GM19395 (cell line): Measurements from ENCODE around the gene KCNQ4.

Source experiments
- ATAC-seq: cut with Tn5 transposase; IDR thresholded peaks from one replicate; pipeline ENCODE4 v1.9.1; 2021; ENCODE audit warnings: mild to moderate bottlenecking, moderate library complexity; ENCODE audit not compliant: unreplicated experiment

KCNQ4 gene

DNA sequence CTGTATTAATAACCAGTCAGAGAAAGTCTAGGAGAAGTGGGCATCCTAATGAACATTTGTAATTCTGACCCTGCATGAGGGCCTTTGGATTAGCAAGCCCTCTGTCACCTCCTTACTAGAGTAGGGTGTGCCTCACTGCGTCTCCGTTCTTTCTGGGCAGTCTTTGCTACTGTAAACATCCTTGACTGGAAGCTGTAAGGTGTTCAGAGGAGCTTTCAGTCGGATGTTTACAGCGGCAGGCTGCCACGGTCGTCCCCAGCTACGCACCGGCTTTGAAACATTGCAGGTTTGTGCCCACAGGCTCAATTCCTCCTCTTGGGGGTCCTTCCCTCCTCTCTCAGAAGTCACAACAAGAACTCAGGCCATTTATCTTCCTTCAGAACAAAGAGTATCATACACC, 29.4 kb upstream of the KCNQ4 start:
- ATAC-seq, result no peak

GRCh38 chr1:40755067-40755466, 28.5 kb upstream of the KCNQ4 start:
- no peak for ATAC-seq

DNA sequence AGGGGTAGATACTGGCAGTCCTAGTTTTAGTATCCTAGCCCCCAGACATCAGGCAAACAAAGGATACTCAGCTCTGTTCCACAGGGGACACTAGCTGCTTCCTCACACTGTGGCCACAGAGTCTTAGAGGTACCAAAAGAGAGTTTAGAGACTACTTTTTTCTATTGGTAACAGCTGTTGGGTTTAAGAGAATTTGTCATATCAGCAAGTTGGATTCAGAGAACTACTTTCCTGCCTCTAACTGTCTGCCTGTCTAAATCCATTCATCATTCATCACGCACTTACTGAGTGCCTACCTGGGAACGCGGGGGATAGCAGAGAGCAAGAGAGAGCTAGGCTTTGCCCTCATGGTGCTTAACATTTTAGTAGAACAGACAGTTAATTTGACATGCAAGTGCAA, 27.1 kb upstream of the KCNQ4 start:
- no peak for ATAC-seq

DNA sequence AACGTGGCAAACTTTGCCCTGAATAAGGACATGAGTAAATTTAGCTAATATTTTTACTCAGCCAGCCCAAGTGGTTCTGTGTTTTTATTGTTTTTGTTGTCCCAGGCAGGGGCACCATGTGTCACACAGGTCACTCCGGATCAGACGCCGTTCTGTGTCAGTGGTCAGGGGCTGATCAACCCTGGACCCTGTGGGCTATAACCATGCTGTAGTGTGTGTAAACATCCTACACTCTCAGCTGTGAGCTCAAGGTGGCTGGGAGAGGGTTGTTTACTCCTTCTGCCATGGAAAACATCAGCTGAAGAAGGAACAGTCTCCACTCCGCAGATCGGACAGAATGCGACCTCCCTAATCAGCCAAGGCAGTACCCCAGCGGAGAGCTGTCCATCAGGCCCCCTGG, 26.5 kb upstream of the KCNQ4 start:
- no peak for ATAC-seq

- no peak for ATAC-seq
These were observed 25.6 kb upstream of the KCNQ4 start for GRCh38 chr1:40758004-40758403.

DNA sequence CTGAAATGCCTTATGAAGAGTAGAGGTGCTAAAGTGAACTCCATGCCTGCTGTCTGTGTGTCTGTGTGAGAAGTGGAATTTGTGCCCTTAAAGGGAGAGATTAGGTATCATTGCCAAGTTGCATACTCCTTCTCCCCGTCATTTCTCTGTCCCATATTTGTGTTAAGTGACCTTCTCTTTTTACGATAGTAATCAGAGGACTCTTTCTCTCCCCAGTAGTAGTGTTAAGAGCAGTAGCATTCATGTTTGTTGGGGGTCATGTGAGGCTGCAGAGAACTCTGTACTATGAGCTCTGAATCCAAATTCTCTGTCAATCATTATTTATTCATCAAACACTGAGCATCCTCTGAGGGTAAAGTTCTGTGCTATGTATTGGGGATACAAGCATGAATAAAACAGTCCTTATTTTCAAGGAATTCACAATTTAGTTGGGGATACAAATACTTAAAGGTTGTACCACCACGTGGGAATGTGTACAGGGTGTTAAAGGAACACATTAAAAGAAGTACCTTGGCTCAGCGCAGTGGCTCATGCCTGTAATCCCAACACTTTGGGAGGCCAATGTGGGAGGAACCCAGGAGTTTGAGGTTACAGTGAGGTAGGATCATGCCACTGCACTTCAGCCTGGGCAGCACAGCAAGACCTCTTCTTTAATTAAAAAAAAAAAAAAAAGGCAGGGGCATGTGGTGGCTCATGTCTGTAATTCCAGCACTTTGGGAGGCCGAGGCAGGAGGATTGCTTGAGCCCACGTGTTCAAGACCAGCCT, 24.8 kb upstream of the KCNQ4 start:
- no peak for ATAC-seq

GRCh38 chr1:40760984-40761383, 22.6 kb upstream of the KCNQ4 start:
- no peak for ATAC-seq

- ATAC-seq, result peak; percentile 52
These were observed 21.3 kb upstream of the KCNQ4 start for GRCh38 chr1:40762144-40762923.

GRCh38 chr1:40763742-40764532, 19.6 kb upstream of the KCNQ4 start:
- ATAC-seq, result peak; percentile 55

- no peak for ATAC-seq
These were observed 18.6 kb upstream of the KCNQ4 start for GRCh38 chr1:40764981-40765380.

- ATAC-seq, result no peak
These were observed 17.6 kb upstream of the KCNQ4 start for GRCh38 chr1:40766017-40766416.

GRCh38 chr1:40766560-40766959, 17.0 kb upstream of the KCNQ4 start:
- ATAC-seq, result no peak

DNA sequence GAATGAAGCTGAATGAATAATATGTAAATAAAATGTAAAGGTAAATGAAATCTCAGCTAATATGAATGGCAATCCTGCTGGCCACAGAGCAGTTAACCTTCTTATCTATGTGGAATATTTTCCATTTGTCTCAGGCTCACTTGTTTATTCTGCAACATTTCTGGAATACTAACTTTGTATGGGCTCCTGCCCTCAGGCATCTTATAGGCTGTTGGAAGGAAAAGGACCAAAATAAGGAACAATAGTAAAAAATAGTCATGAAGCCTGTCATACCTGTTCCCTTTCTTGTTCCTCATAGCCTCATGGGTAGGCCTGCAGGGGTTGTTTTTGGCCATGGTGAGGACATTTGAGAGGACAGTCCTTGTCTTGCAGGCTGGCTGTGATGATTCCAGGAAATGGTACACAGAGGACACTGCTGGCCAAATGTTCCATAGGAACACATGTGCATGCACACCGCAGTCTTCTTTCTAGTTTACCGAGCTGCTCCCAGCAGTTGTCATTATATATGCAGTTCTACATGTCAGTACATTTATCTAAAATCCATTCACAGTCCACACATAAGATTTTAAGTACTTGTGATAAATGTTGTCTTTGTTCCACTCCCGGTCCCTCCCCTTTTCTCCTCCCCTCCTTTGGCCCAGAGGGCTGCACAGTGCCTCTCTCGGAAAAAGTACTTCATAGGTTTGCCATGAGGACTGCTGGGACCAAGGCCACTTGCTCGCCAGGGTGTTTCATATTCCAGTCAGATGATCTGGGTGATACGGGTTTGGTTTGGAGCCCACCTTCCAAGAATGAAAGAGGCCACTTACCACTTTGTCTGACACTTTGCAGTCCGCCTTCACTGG, 15.2 kb upstream of the KCNQ4 start:
- ATAC-seq, result no peak

DNA sequence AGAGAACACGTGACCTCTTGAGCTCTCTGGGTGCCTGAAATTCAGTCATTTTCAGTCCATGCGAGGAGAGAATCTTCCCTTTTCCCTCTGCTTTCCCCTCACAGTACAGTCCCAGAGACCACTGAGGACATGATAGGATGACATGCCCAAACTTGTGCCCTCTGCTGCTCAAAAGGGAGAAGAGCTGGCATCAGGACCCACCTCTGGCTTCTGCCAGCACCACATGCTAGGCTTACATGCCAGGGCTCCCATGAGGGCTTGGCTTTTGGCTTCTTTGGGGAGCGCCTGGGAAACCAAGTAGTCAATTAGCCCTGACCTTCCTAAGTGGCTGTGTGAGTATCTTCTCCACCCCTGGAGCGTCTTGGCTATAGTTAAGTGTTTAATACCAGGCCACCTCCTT, 13.8 kb upstream of the KCNQ4 start:
- no peak for ATAC-seq

GRCh38 chr1:40770296-40771070, 13.1 kb upstream of the KCNQ4 start:
- no peak for ATAC-seq

- no peak for ATAC-seq
These were observed 11.2 kb upstream of the KCNQ4 start for GRCh38 chr1:40772146-40772955.

DNA sequence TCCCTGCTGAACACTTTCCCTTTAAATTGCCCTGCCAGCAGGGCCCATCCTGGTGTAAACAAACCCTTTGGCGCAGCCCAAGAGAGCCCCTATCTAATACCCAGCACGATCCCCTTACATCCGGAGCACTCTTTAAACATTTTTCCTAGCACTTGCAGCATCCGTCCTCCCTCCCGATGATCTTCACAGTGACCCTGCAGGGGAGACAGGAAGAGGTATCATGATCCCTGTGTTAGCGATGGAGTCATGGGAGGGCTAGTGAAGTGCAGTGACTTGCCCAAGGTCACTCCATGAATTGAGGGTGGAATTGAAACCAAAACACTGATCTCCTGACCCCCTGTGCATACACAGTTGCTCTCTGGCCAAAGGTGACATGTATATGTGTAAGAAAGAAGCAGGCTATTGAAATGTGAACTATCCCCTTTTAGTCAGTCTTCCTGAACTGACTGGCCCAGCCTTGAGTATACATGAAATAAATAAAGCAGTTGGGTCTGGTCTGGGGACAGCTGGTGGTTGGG, 9.8 kb upstream of the KCNQ4 start:
- no peak for ATAC-seq

- ATAC-seq, result no peak
These were observed 9.2 kb upstream of the KCNQ4 start for GRCh38 chr1:40774266-40774998.
